Neural crest cell (in vitro differentiated cells): ENCODE results near the gene HERC3. TPM values are rescaled to one million over a fixed set of nuclear protein-coding genes. Genes with fewer than 3 reads are reported as not detected.

Experiments
- DNase-seq: peaks from one replicate; pipeline ENCODE4 v3.0.0; 2021; ENCODE audit warnings: low read depth, mixed read lengths, low spot score
- H3K27ac Mint-ChIP-seq: one replicate; pipeline ENCODE4 v1.8.0; 2021; ENCODE audit warnings: mild to moderate bottlenecking, mixed read lengths; ENCODE audit not compliant: unreplicated experiment
- H3K27me3 Mint-ChIP-seq: 2 replicates; pipeline ENCODE4 v1.8.0; 2021; ENCODE audit warnings: low read depth, mild to moderate bottlenecking, mixed read lengths
- H3K36me3 Mint-ChIP-seq: 2 replicates; pipeline ENCODE4 v1.8.0; 2021; ENCODE audit warnings: low read depth, mild to moderate bottlenecking, mixed read lengths
- H3K4me1 Mint-ChIP-seq: 2 replicates; pipeline ENCODE4 v1.8.0; 2021; ENCODE audit warnings: mixed read lengths
- H3K4me3 Mint-ChIP-seq: one replicate; pipeline ENCODE4 v1.8.0; 2021; ENCODE audit warnings: mild to moderate bottlenecking, mixed read lengths
- H3K9me3 Mint-ChIP-seq: 2 replicates; pipeline ENCODE4 v1.8.0; 2021; ENCODE audit warnings: mixed read lengths
- total RNA-seq: library from RNA; stranded (reverse); gene quantifications from 2 replicates; pipeline ENCODE4 v1.2.1, GENCODE V29; 2021
- TF ChIP-seq, protein P1 (sequence below): fragments of 200-600 bp; sonication (generic); conservative IDR thresholded peaks from 2 replicates; pipeline ENCODE4 v1.5.0; 2021; ENCODE audit warnings: antibody characterized with exemption, mild to moderate bottlenecking

Gene HERC3
- total RNA-seq, 1 donor from 2014 or later: 6.5 TPM

DNA sequence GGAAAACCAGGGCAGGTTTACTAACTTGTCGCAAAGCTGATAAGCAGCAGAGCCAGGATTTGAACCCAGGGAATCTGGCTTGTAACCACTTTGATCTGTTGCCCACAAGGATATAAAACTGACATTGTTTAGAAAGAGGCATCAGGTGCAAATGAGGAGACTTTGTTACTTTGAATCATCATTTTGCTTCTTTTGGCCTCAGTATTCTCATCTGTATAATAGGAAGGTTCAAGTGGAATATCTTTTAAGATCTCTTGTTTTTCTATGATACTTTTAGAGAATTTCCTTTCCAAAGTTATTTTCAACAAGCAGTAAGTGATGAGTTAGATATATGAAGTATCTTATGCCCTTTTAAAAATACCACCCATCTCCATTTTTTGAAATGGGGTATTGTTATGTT is 163.2 kb downstream of the HERC3 start:
- Mint-ChIP-seq H3K27me3 (no peaks in the 10 kb centered on the region), H3K4me3 (no peak overlapping the region), H3K4me1 (peaks cover 19% of the 10 kb centered on the region), H3K36me3 (no peaks in the 10 kb centered on the region), H3K27ac (no peak overlapping the region), H3K9me3 (no peaks in the 10 kb centered on the region)
- TF ChIP-seq, protein P1, sequence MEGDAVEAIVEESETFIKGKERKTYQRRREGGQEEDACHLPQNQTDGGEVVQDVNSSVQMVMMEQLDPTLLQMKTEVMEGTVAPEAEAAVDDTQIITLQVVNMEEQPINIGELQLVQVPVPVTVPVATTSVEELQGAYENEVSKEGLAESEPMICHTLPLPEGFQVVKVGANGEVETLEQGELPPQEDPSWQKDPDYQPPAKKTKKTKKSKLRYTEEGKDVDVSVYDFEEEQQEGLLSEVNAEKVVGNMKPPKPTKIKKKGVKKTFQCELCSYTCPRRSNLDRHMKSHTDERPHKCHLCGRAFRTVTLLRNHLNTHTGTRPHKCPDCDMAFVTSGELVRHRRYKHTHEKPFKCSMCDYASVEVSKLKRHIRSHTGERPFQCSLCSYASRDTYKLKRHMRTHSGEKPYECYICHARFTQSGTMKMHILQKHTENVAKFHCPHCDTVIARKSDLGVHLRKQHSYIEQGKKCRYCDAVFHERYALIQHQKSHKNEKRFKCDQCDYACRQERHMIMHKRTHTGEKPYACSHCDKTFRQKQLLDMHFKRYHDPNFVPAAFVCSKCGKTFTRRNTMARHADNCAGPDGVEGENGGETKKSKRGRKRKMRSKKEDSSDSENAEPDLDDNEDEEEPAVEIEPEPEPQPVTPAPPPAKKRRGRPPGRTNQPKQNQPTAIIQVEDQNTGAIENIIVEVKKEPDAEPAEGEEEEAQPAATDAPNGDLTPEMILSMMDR: no peak
- DNase-seq: no peak

DNA sequence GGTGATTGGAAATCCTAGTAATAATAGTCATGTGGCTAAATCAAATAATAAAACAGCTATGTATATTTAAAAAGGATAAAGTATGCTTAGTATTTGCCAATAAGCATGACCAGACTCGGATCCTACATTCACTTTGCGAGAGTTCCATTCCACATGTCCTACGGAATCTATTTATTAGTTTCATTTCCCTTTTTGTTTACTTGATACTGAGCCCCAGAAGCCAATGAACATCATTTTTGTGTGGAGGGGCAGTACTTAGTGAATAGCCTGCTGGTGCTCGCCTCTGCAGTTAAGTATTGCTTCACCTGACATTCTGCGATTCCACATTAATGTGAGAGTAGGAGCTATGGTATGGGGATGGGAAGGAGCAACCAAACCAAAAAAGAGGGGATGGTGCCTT is 163.9 kb downstream of the HERC3 start:
- TF ChIP-seq, protein P1: no peak
- Mint-ChIP-seq H3K27me3 (no peaks in the 10 kb centered on the region), H3K36me3 (no peaks in the 10 kb centered on the region), H3K9me3 (no peaks in the 10 kb centered on the region), H3K4me3 (no peak overlapping the region), H3K27ac (no peak overlapping the region), H3K4me1 (peaks cover 21% of the 10 kb centered on the region)
- DNase-seq: no peak

DNA sequence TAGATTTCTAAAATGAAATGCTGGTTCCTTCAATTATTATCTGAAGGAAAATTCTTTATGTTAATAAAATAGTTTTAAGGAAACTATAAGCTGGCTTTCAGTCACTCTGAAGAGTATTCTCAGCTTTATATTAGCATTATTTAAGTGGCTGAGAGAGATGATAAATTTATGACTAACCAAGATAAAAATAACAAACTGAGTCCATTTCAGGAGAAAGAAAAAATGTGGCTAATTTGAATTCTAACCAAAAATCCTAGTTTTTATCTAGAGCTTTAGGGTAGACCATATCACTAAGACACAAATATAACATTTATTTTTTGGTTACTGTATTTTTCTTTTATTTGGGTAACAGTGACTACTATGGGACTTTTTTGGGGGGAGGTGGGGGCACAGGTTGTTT is 164.8 kb downstream of the HERC3 start:
- TF ChIP-seq, protein P1: no peak
- Mint-ChIP-seq H3K9me3 (no peaks in the 10 kb centered on the region), H3K27ac (no peak overlapping the region), H3K4me3 (no peak overlapping the region), H3K4me1 (peaks cover 30% of the 10 kb centered on the region), H3K36me3 (no peaks in the 10 kb centered on the region), H3K27me3 (no peaks in the 10 kb centered on the region)
- no peak for DNase-seq

DNA sequence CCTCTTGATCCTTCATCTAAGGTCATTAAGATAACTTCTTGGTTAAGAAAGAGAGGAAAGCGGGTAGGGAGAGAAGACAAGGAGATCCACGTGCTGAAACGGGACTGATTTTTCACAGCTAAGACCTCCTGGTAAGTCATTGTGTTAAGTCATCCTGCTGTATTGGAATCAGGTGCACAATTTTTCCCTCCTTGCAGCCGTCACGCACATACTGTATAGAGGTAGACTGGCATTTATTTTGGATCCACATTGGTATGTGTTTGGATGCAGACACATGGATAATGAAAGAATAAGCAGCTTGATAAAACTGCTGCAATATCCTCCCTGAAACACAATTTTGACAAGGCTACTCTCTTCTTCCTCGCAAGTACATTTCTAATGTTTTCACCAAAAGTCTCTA is 165.5 kb downstream of the HERC3 start:
- Mint-ChIP-seq H3K4me3 (no peak overlapping the region), H3K27me3 (no peaks in the 10 kb centered on the region), H3K4me1 (peaks cover 35% of the 10 kb centered on the region), H3K9me3 (no peaks in the 10 kb centered on the region), H3K36me3 (no peaks in the 10 kb centered on the region), H3K27ac (no peak overlapping the region)
- no peak for DNase-seq
- TF ChIP-seq, protein P1: no peak

Other genes starting within 250 kb of the HERC3 start
- 0.59 and 0.93 TPM in 2 replicates for gene HERC6, start 213.6 kb upstream of the HERC3 start, total RNA-seq
- gene HERC5, start 135.4 kb upstream of the HERC3 start, total RNA-seq: 1.7 and 1.8 TPM in 2 replicates
- gene PYURF, start 68.7 kb upstream of the HERC3 start, total RNA-seq: 61.3 and 64.3 TPM in 2 replicates
- gene NAP1L5, start 105.3 kb downstream of the HERC3 start, total RNA-seq: 6.7 and 7.5 TPM in 2 replicates